PC-3 (cell line): ENCODE data around the gene NSRP1. TPM values are rescaled to one million over a fixed set of nuclear protein-coding genes. Genes with fewer than 3 reads are reported as not detected.

ENCODE experiments used
- ATAC-seq: fragments of 200-7000 bp; cut with Tn5 transposase; 2 replicates; pipeline ENCODE4 v1.9.1; 2020; ENCODE audit warnings: mild to moderate bottlenecking, moderate library complexity
- BruUV-seq: library from RNA; stranded (reverse); fragments of 400-500 nt; replicated peaks from 2 replicates; lab custom pipeline; 2021; lab: Mats Ljungman, UMichigan
- CTCF ChIA-PET: fragments of 300-600 bp; sonication (Branson Sonifier 250); formaldehyde crosslinking; loops from one replicate; lab custom pipeline; 2022; ENCODE audit warnings: antibody characterized with exemption; lab: Charles Lee
- POLR2A ChIA-PET: fragments of 300-600 bp; sonication (Branson Sonifier 250); formaldehyde crosslinking; loops from one replicate; lab custom pipeline; 2022; ENCODE audit warnings: antibody characterized with exemption; ENCODE audit not compliant: unreplicated experiment; lab: Charles Lee
- DNase-seq: peaks from one replicate; pipeline ENCODE4 v3.0.0-alpha.2; 2015
- H2AFZ ChIP-seq: fragments of 300-600 bp; sonication (generic); 2 replicates; pipeline ENCODE4 v1.6.0; 2016; ENCODE audit warnings: antibody characterized with exemption, low read length
- H3F3A ChIP-seq: fragments of 300-600 bp; sonication (generic); one replicate; pipeline ENCODE4 v1.6.0; 2017; ENCODE audit warnings: antibody characterized with exemption, low read length, control low read depth, mild to moderate bottlenecking; ENCODE audit not compliant: unreplicated experiment
- H3K27ac ChIP-seq: fragments of 300-600 bp; sonication (generic); 2 replicates; pipeline ENCODE4 v1.5.1; 2016; ENCODE audit warnings: mild to moderate bottlenecking, low read length
- H3K27me3 ChIP-seq: fragments of 300-600 bp; sonication (generic); 2 replicates; pipeline ENCODE4 v1.6.1; 2016; ENCODE audit warnings: low read length, mixed read lengths
- H3K36me3 ChIP-seq: fragments of 300-600 bp; sonication (generic); 2 replicates; pipeline ENCODE4 v1.6.1; 2016; ENCODE audit warnings: low read depth, mixed run types, low read length, mixed read lengths
- H3K4me1 ChIP-seq: fragments of 300-600 bp; sonication (generic); 2 replicates; pipeline ENCODE4 v1.5.1; 2016; ENCODE audit warnings: low read length; ENCODE audit not compliant: insufficient read depth
- H3K4me2 ChIP-seq: fragments of 300-600 bp; sonication (generic); 2 replicates; pipeline ENCODE4 v1.6.0; 2016; ENCODE audit warnings: low read length
- H3K4me3 ChIP-seq: fragments of 300-600 bp; sonication (generic); 2 replicates; pipeline ENCODE4 v1.5.1; 2016; ENCODE audit warnings: mild to moderate bottlenecking, low read length, mixed read lengths
- H3K79me2 ChIP-seq: fragments of 300-600 bp; sonication (generic); 2 replicates; pipeline ENCODE4 v1.6.1; 2017; ENCODE audit warnings: low read length, mixed read lengths
- H3K9ac ChIP-seq: fragments of 300-600 bp; sonication (generic); 2 replicates; pipeline ENCODE4 v1.6.0; 2016; ENCODE audit warnings: mild to moderate bottlenecking, low read length
- H3K9me2 ChIP-seq: fragments of 300-600 bp; sonication (generic); replicated peaks from 2 replicates; pipeline ENCODE4 v1.6.1; 2016; ENCODE audit warnings: mixed run types, low read length, mixed read lengths
- H3K9me3 ChIP-seq: fragments of 300-600 bp; sonication (generic); 2 replicates; pipeline ENCODE4 v1.6.1; 2016; ENCODE audit warnings: low read length, mixed read lengths
- H4K20me1 ChIP-seq: fragments of 300-600 bp; sonication (generic); 2 replicates; pipeline ENCODE4 v1.6.1; 2016; ENCODE audit warnings: low read length, mixed read lengths
- EZH2 ChIP-seq: fragments of 300-600 bp; sonication (generic); IDR thresholded peaks from one replicate; pipeline ENCODE4 v1.6.1; 2017; ENCODE audit warnings: antibody characterized with exemption, mild to moderate bottlenecking, low read length; ENCODE audit not compliant: unreplicated experiment
- EZH2phosphoT487 ChIP-seq: fragments of 300-600 bp; sonication (generic); IDR thresholded peaks from 2 replicates; pipeline ENCODE4 v1.6.1; 2018; ENCODE audit warnings: mild to moderate bottlenecking, antibody characterized with exemption, low read length, borderline replicate concordance
- intact Hi-C: fragments of 100-400 bp; cut with micrococcal nuclease; formaldehyde crosslinking; loops from 2 replicates; pipeline ENCODE4 v1.9.0; 2023
- total RNA-seq: library from RNA; depleted of rRNA; stranded (reverse); fragments of >200 nt; gene quantifications from 2 replicates; pipeline ENCODE4 v1.2.3, GENCODE V29; 2014
- TF ChIP-seq, protein P1 (sequence below): fragments of 300-600 bp; sonication (generic); conservative IDR thresholded peaks from 2 replicates; pipeline ENCODE4 v1.5.1; 2017; ENCODE audit warnings: antibody characterized with exemption, low read depth, mild to moderate bottlenecking, low read length

NSRP1 gene
- total RNA-seq, 1 experiment from 2014 or later: 6.4 TPM

DNA sequence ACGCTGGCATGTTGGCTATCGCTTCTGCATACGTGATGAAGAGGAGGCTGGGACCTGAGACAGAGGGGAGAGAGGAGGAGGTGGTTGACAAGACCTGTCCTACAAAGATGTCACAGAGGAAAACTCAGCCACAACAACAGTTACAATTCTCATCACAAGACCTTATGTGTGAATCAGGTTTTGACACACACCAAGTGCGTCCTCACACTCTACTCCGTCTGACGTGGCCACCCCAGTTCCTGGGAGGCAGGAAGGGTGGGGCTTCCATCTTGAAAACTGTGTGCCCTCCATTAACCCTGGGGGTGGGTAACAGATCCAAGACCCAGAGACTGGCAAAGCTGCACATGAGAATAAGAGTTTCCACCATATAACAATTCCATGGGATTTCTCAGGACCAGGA lies 94.8 kb downstream of the NSRP1 start:
- H3K9ac ChIP-seq: no peak overlapping the region
- intact Hi-C loops: no loop called here
- POLR2A ChIA-PET: no interaction called here

DNA sequence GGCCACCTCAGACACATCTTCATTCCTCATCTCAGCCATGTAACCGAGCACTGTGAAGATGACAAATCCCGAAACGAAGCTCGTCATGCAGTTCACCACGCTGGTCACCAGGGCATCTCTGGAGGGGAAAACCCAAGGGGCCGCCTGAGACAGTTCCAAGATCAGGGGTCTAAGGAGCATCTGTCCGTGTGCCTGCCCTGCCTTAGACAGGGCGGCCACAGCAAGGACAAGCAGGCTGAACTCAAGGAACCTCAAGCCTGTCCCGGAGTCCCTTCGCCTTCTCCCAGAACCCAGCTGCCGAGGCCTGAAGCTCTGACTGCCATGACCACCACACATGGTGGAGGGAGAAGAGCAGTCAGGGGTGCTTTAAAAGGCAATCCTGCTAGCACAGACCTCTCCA lies 96.1 kb downstream of the NSRP1 start:
- H3K9me2 ChIP-seq: no peaks in the 10 kb centered on the region
- CTCF ChIA-PET: no interaction called here
- H2AFZ ChIP-seq: no peak overlapping the region
- no peaks in the 10 kb centered on the region for H3K27me3 ChIP-seq
- no peaks in the 10 kb centered on the region for H3F3A ChIP-seq
- no peaks in the 10 kb centered on the region for H3K9me3 ChIP-seq
- no peak overlapping the region for H3K4me2 ChIP-seq
- no peaks in the 10 kb centered on the region for H4K20me1 ChIP-seq
- no peaks in the 10 kb centered on the region for H3K79me2 ChIP-seq
- H3K36me3 ChIP-seq: no peaks in the 10 kb centered on the region
- H3K4me3 ChIP-seq: no peak overlapping the region
- H3K9ac ChIP-seq: no peak overlapping the region
- BruUV-seq: no TSS peak
- no peak overlapping the region for H3K27ac ChIP-seq
- no peak for DNase-seq
- TF ChIP-seq EZH2phosphoT487 (no peak), EZH2 (no peak)
- TF ChIP-seq, protein P1, sequence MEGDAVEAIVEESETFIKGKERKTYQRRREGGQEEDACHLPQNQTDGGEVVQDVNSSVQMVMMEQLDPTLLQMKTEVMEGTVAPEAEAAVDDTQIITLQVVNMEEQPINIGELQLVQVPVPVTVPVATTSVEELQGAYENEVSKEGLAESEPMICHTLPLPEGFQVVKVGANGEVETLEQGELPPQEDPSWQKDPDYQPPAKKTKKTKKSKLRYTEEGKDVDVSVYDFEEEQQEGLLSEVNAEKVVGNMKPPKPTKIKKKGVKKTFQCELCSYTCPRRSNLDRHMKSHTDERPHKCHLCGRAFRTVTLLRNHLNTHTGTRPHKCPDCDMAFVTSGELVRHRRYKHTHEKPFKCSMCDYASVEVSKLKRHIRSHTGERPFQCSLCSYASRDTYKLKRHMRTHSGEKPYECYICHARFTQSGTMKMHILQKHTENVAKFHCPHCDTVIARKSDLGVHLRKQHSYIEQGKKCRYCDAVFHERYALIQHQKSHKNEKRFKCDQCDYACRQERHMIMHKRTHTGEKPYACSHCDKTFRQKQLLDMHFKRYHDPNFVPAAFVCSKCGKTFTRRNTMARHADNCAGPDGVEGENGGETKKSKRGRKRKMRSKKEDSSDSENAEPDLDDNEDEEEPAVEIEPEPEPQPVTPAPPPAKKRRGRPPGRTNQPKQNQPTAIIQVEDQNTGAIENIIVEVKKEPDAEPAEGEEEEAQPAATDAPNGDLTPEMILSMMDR: no peak
- H3K4me1 ChIP-seq: no peaks in the 10 kb centered on the region
- POLR2A ChIA-PET: no interaction called here
- intact Hi-C loops: no loop called here
- ATAC-seq: no peak

More for the DNA sequence above, 94.8 kb downstream of the NSRP1 start:
- Histone ChIP-seq H3K4me2 (no peak overlapping the region), H3K9me3 (no peaks in the 10 kb centered on the region), H3K27ac (no peak overlapping the region), H3K9me2 (no peaks in the 10 kb centered on the region), H2AFZ (no peak overlapping the region), H3K4me3 (no peak overlapping the region), H3K27me3 (no peaks in the 10 kb centered on the region), H3K79me2 (no peaks in the 10 kb centered on the region), H4K20me1 (no peaks in the 10 kb centered on the region), H3F3A (no peaks in the 10 kb centered on the region), H3K4me1 (no peaks in the 10 kb centered on the region), H3K36me3 (no peaks in the 10 kb centered on the region)
- no peak for ATAC-seq
- CTCF ChIA-PET: no interaction called here
- BruUV-seq: no TSS peak
- no peak for DNase-seq
- TF ChIP-seq EZH2 (no peak), EZH2phosphoT487 (no peak)
- TF ChIP-seq, protein P1: no peak

DNA sequence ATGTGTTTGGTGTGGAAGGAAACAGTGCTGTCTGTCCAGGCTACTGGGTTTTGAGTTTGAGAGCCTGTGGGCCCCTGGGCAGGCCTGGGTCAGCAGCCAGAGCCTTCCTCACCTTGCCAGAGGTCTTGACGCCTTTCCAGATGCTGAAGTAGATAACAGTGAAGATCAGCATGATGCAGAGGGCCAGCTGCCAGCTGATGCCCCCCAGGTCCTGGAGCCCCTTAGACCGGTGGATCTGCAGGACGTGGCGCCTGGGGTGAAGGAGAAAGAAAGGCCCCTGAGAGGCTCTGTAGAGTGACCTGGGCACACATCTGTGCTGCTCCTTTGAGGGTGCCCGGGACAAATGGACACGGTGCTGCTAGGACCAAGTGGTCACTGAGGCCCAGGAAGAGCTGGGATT lies 100.4 kb downstream of the NSRP1 start:
- TF ChIP-seq EZH2phosphoT487: no peak
- no peak for TF ChIP-seq EZH2
- TF ChIP-seq, protein P1: no peak
- no TSS peak for BruUV-seq
- Histone ChIP-seq H3K9me2 (no peaks in the 10 kb centered on the region), H3K4me3 (no peak overlapping the region), H3F3A (no peaks in the 10 kb centered on the region), H3K9me3 (no peaks in the 10 kb centered on the region), H3K36me3 (no peaks in the 10 kb centered on the region), H3K27me3 (no peaks in the 10 kb centered on the region), H4K20me1 (no peaks in the 10 kb centered on the region), H3K9ac (no peak overlapping the region), H3K4me2 (no peak overlapping the region), H3K27ac (no peak overlapping the region), H3K4me1 (no peaks in the 10 kb centered on the region), H3K79me2 (no peaks in the 10 kb centered on the region), H2AFZ (no peak overlapping the region)
- ChIA-PET POLR2A (no interaction called here), CTCF (no interaction called here)
- ATAC-seq (no peak), DNase-seq (no peak)
- intact Hi-C loops: no loop called here
